GM21528 (cell line): Measurements from ENCODE around the gene XPC.

ENCODE experiments used
- ATAC-seq: cut with Tn5 transposase; IDR thresholded peaks from one replicate; pipeline ENCODE4 v1.9.1; 2021; ENCODE audit warnings: mild to moderate bottlenecking, moderate library complexity; ENCODE audit not compliant: unreplicated experiment, low FRiP score

XPC gene

GRCh38 chr3:14174483-14174882, 3.9 kb downstream of the XPC start:
- ATAC-seq = no peak

- ATAC-seq = no peak
These were observed 5.9 kb downstream of the XPC start for GRCh38 chr3:14172496-14172895.

DNA sequence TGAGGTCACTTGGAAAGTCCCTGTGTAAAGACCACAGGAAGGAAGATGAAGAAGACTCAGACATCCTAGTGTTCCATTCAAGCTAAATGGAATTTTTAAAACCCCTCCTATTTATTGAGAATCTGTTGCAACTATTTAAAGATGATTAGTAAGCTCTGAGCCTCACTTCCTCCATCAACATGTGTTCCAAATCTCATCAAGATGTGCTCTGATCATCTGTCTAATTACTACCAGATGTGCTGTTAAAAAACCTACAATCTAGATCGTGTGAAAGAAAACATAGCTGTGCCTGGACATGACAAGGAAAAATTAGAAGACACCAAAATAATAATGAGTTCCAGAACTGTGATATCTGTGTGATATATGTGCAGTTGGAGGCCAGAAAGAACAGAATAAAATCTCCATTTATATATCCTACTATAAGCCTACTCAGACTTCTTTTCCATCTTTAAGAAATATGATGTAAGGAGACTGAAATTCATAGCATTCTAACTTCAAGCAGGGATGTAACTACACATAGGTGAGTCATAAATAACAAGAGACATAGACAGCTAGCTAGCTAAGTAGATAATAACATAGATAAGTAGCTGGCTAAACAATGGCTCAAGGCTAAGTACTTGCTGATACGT, 7.8 kb downstream of the XPC start:
- no peak for ATAC-seq

DNA sequence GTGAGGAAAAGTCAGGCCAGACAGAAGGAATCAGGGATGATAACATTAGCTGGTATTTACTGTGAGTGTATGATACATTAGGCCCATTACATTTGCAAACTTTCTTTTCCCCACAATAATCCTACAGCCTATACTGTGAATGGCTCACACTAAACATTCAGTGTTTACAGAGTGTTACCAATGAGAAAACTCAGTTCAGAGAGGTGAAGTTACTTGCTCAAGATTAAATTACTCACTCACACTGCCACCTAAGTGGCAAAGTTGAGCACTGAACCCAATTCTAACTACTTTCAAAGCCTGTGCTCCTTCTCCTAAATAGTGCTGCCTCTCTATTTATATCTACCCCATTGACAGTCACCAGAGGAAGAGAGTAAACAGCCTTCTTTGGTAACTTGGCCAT, 8.5 kb downstream of the XPC start:
- ATAC-seq = no peak

- no peak for ATAC-seq
These were observed 9.0 kb downstream of the XPC start for GRCh38 chr3:14169435-14169834.

DNA sequence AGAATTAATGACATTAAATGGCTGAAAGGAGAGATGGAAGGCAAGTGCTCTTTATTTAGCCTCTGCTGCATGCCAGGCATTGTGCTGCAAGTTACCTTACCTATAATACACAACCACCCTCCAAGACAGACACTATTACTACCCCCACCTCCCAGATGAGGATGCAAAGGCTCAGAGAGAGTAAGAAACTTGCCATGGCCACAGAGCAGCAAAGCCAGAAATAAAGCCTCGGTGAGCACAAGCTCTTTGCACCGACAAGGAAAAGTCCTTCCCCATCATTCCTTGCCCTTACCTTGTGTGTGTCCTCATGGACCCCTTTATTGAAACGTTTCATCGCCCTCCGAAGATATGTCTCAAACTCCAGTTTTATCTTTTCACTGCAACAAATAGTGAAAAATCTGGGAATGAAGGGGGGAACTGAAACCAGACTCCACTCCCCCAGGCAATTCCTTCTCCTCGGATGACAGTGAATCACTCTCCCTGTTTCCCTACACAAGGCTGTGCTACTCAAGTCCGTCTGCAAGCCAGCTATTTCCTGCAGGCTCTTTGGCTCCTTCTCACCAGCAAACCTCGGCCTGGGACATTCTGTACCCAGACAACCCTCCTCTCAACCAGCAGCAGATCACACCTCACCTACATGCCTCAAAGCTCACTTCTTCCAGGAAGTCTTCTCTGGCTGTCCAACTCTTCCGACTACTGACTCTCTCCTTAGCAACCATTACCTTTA, 11.4 kb downstream of the XPC start:
- no peak for ATAC-seq

GRCh38 chr3:14162178-14162577, 16.2 kb downstream of the XPC start:
- no peak for ATAC-seq

DNA sequence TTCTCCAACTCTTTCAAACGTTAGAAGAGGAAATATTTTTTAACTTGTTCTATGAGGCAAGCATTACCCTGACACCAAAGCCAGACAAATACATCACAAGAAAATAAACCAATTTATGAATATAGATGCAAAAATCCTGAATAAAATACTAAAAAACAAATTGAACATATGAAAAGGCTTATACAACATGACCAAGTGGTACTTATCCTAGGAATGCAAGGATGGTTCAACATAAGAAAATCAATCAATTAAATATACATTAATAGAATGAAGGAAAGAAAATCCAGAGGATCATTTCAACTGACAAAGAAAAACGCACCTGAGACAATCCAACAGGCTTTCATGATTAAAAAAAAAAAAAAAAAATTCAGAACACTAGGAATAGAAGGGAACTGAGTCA, 17.1 kb downstream of the XPC start:
- ATAC-seq = no peak

- no peak for ATAC-seq
These were observed 19.0 kb downstream of the XPC start for GRCh38 chr3:14159426-14159825.

- ATAC-seq = no peak
These were observed 20.0 kb downstream of the XPC start for GRCh38 chr3:14158370-14158769.

- ATAC-seq = no peak
These were observed 20.4 kb downstream of the XPC start for GRCh38 chr3:14157951-14158350.

DNA sequence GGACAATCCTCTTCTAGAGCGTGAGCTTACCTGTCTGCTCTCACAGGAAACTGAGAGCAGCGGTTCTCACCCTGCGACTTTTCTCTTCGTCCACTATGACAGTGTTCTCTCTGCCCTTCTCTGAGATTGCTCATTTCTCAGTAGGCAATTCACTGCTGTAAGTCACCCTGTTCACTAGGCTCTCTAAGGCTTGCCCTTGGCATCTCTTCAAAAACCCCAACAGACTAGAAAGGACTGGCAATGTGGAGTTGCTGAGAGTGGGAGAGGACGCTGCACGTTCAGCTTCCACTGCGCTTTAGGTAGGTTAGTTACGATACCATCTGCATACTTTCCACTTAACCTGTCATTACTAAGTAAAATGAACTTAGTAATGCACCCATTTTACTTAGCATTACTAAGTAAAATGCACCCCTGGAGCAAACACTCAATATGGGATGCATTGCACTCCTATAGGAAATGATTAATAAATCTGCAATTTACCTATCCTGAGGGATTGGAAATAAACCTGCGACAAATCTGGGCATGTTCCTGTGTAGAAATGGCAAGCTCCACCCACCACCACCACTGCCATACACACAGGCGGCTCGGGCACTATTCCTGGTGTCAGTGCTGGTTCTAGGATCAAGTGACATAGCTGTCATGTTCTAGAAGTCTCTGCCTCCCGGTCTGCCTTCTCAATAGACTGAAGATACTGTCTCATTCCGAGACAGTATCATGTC, 21.4 kb downstream of the XPC start:
- no peak for ATAC-seq

GRCh38 chr3:14156201-14156600, 22.2 kb downstream of the XPC start:
- ATAC-seq = no peak

- no peak for ATAC-seq
These were observed 23.4 kb downstream of the XPC start for GRCh38 chr3:14154895-14155440.

DNA sequence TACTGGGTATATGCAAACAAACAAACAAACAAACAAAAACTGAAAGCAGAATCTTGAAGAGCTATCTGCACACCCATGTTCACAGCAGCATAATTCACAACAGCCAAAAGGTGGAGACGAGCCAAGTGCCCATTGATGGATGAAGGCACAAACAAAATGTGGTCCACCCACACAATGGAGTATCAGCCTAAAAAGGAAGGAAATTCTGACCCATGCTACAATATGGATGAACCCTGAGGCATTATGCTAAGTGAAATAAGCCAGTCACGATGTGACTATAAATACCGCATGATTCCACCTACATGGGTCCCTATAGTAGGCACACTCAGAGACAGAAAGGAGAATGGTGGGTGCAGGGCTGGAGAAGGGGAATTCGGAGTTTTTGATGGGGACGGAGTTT, 24.1 kb downstream of the XPC start:
- no peak for ATAC-seq

GRCh38 chr3:14153663-14154062, 24.7 kb downstream of the XPC start:
- no peak for ATAC-seq

DNA sequence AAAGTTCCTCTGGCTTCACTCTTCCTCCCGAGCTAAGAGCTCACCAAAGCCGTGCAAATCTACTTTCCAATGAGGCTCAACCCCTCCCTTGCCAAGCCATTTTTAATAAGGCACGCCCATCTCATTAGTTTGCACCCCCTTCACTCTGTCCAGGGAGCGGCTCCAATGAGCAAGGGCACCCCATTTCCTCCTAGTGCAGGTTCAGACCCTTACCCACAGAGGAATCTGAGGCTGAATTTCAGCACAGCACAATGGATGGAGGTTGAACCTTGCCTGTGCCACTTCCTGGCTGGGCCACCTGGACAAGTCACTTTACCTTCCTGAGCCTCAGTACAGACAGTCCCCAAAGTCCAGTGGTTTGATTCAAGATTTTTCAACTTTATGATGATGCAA, 25.4 kb downstream of the XPC start:
- no peak for ATAC-seq

DNA sequence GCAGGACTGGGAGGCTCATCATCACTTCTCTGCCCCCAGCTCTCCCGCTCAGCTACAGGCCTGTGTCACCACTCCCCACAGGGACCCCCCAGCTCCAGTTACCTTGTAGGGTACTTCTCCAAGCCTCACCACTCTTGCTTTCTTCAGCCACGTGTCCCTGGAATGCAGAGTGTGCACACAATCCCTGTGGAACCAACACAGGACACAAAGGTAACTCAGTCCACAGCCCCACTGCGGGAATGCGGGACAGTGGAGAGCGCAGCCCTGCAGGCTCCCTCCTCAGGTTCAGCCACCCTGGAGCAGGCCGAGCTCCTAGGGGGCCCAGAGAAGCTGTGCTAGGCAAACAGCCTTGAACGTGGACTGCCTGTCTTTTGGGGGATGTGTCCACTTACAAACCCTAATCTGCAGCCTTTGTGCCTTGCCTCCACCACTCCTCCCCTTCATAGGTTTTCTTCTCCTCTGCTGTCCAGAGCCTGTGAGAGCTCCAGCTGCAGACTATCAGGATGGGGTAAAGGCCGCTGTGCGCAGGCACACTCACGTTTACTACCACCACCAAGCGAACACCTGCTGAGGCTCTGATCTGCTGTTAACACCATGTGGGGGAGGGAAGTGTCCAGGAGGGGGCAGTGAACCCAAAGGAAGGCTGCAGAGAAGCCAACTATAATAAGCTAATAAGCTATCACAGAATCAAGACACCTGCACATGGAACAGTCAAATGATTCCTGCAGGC, 26.0 kb downstream of the XPC start:
- no peak for ATAC-seq

DNA sequence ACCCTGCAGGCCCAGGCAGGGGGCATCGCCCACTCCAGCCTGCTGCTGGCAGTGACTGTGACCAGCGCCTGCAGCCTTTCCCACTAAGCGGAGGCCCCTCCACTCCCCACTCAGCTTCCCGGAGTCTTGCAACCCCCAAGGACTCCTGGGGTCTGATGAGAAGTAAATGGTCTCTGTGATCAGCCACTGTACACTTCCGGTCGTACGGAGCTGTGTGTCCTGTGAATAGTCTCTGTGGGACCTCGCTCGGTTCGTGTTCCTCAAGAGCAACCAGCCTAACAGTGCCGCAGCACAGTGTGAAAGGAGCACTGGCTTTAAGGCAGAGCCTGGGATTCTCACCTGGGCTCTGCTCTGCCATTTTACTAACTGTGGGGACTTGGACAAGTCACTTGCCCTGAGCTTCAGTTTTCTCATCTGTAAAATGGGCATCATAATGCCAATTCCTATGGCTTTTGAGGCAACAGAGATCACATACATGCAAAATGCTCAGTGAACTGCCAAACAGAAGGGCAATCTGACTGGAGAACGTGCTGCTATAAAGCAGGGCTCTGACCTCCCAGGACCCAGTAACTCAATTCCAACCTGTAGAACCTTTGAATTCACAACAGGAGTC, 26.8 kb downstream of the XPC start:
- ATAC-seq = no peak

GRCh38 chr3:14150491-14151230, 27.7 kb downstream of the XPC start:
- no peak for ATAC-seq
